IMR-90 (cell line): ENCODE measurements around the gene NDUFB10. TPM values are rescaled to one million over a fixed set of nuclear protein-coding genes. Genes with fewer than 3 reads are reported as not detected.

ENCODE experiments used
- ATAC-seq: fragments of 200-7000 bp; cut with Tn5 transposase; 2 replicates; pipeline ENCODE4 v1.9.1; 2020; ENCODE audit warnings: low read depth, mild to moderate bottlenecking, moderate library complexity
- BruUV-seq: library from RNA; stranded (reverse); fragments of 400-500 nt; replicated peaks from 2 replicates; lab custom pipeline; 2021; lab: Mats Ljungman, UMichigan
- CTCF ChIA-PET: fragments of 300-600 bp; formaldehyde crosslinking; extraction: SDS; loops from one replicate; lab custom pipeline; 2021; ENCODE audit warnings: antibody characterized with exemption; lab: Yijun Ruan, JAX
- POLR2A ChIA-PET: fragments of 300-600 bp; sonication (Branson Sonifier 250); formaldehyde crosslinking; loops from one replicate; lab custom pipeline; 2022; ENCODE audit warnings: antibody characterized with exemption; ENCODE audit not compliant: unreplicated experiment; lab: Charles Lee
- DNase-seq: peaks from one replicate; pipeline ENCODE4 v3.0.0; 2013
- H2AFZ ChIP-seq: replicated peaks from 2 replicates; pipeline ENCODE3; 2013; ENCODE audit warnings: low read length, mild to moderate bottlenecking; ENCODE audit not compliant: poor library complexity
- H2AK5ac ChIP-seq: 2 replicates; pipeline ENCODE4 v1.6.1; 2013; ENCODE audit warnings: low read depth, low read length, inconsistent platforms
- H2AK9ac ChIP-seq: replicated peaks from 2 replicates; pipeline ENCODE3; 2013; ENCODE audit warnings: mild to moderate bottlenecking, low read depth, low read length, moderate library complexity; ENCODE audit not compliant: poor library complexity
- H2BK120ac ChIP-seq: 2 replicates; pipeline ENCODE4 v1.6.1; 2013; ENCODE audit warnings: low read depth, low read length, inconsistent platforms
- H2BK15ac ChIP-seq: 3 replicates; pipeline ENCODE4 v1.6.1; 2013; ENCODE audit warnings: low read depth, low read length, inconsistent platforms
- H2BK20ac ChIP-seq: 2 replicates; pipeline ENCODE4 v1.6.1; 2013; ENCODE audit warnings: low read depth, mild to moderate bottlenecking, inconsistent platforms, low read length, moderate library complexity
- H2BK5ac ChIP-seq: 2 replicates; pipeline ENCODE4 v1.6.1; 2013; ENCODE audit warnings: mild to moderate bottlenecking, low read depth, low read length, inconsistent platforms; ENCODE audit not compliant: poor library complexity, severe bottlenecking
- H3K14ac ChIP-seq: replicated peaks from 2 replicates; pipeline ENCODE4 v1.6.1; 2013; ENCODE audit warnings: low read depth, low read length, inconsistent platforms
- H3K18ac ChIP-seq: 2 replicates; pipeline ENCODE4 v1.6.1; 2013; ENCODE audit warnings: low read depth, low read length, control low read depth
- H3K23ac ChIP-seq: 2 replicates; pipeline ENCODE4 v1.6.1; 2013; ENCODE audit warnings: low read depth, low read length, inconsistent platforms
- H3K27ac ChIP-seq: 2 replicates; pipeline ENCODE4 v1.5.1; 2013; ENCODE audit warnings: mild to moderate bottlenecking, control low read depth, low read length; ENCODE audit not compliant: insufficient read depth
- H3K27me3 ChIP-seq: 2 replicates; pipeline ENCODE4 v1.6.1; 2013; ENCODE audit warnings: low read length; ENCODE audit not compliant: control insufficient read depth, insufficient read depth
- H3K36me3 ChIP-seq: 2 replicates; pipeline ENCODE4 v1.6.1; 2013; ENCODE audit warnings: low read length, mixed read lengths; ENCODE audit not compliant: control insufficient read depth, insufficient read depth
- H3K4ac ChIP-seq: 2 replicates; pipeline ENCODE4 v1.6.1; 2013; ENCODE audit warnings: low read depth, low read length, inconsistent platforms
- H3K4me1 ChIP-seq: 2 replicates; pipeline ENCODE4 v1.6.1; 2013; ENCODE audit warnings: low read length, mixed read lengths; ENCODE audit not compliant: control insufficient read depth, insufficient read depth
- H3K4me2 ChIP-seq: 2 replicates; pipeline ENCODE4 v1.6.1; 2013; ENCODE audit warnings: low read depth, mild to moderate bottlenecking, control low read depth, low read length, moderate library complexity
- H3K4me3 ChIP-seq: 2 replicates; pipeline ENCODE4 v1.5.1; 2013; ENCODE audit warnings: low read depth, mild to moderate bottlenecking, control low read depth, low read length, moderate library complexity; ENCODE audit not compliant: insufficient read depth
- H3K56ac ChIP-seq: 2 replicates; pipeline ENCODE4 v1.6.1; 2013; ENCODE audit warnings: low read length, inconsistent platforms; ENCODE audit not compliant: insufficient read depth; ENCODE audit errors: extremely low read depth
- H3K79me1 ChIP-seq, 2 experiments: 2 replicates each; pipeline ENCODE4 v1.6.1; 2013; ENCODE audit warnings: low read length in 2 of 2, inconsistent platforms in 1 of 2, low read depth in 1 of 2
- H3K9ac ChIP-seq: 2 replicates; pipeline ENCODE4 v1.6.1; 2013; ENCODE audit warnings: low read depth, low read length, control low read depth
- H3K9me1 ChIP-seq: 2 replicates; pipeline ENCODE4 v1.6.1; 2013; ENCODE audit warnings: low read length, inconsistent platforms; ENCODE audit not compliant: insufficient read depth
- H3K9me3 ChIP-seq: 2 replicates; pipeline ENCODE4 v1.6.1; 2013; ENCODE audit warnings: low read length; ENCODE audit not compliant: control insufficient read depth, insufficient read depth
- H4K20me1 ChIP-seq: 2 replicates; pipeline ENCODE4 v1.6.1; 2013; ENCODE audit warnings: low read length, inconsistent platforms; ENCODE audit not compliant: insufficient read depth
- H4K5ac ChIP-seq: 2 replicates; pipeline ENCODE4 v1.6.1; 2013; ENCODE audit warnings: mild to moderate bottlenecking, low read depth, low read length, control low read depth
- H4K8ac ChIP-seq, 2 experiments: 2 replicates each; pipeline ENCODE4 v1.6.1; 2013; ENCODE audit warnings: low read depth in 2 of 2, low read length in 2 of 2, control low read depth in 1 of 2, inconsistent platforms in 1 of 2
- H4K91ac ChIP-seq: 2 replicates; pipeline ENCODE4 v1.6.1; 2013; ENCODE audit warnings: low read depth, low read length, inconsistent platforms; ENCODE audit not compliant: insufficient read depth
- BHLHE40 ChIP-seq: fragments of 150-350 bp; IDR thresholded peaks from 2 replicates; pipeline ENCODE4 v1.6.1; 2016; ENCODE audit warnings: mild to moderate bottlenecking, low read depth, low read length
- CEBPB ChIP-seq: IDR thresholded peaks from 2 replicates; pipeline ENCODE4 v1.6.1; 2012; ENCODE audit warnings: low read depth, low read length, improper control_type of control experiment
- CHD1 ChIP-seq: IDR thresholded peaks from 2 replicates; pipeline ENCODE4 v1.6.1; 2012; ENCODE audit warnings: low read depth, low read length, improper control_type of control experiment
- FOS ChIP-seq: fragments of 150-350 bp; IDR thresholded peaks from 2 replicates; pipeline ENCODE4 v1.6.1; 2016; ENCODE audit warnings: low read depth, low read length
- MAFK ChIP-seq: IDR thresholded peaks from 2 replicates; pipeline ENCODE4 v1.6.1; 2012; ENCODE audit warnings: low read depth, low read length, improper control_type of control experiment
- MAZ ChIP-seq: IDR thresholded peaks from 2 replicates; pipeline ENCODE4 v1.6.1; 2012; ENCODE audit warnings: low read depth, mild to moderate bottlenecking, low read length, improper control_type of control experiment, moderate library complexity, borderline replicate concordance
- MXI1 ChIP-seq: IDR thresholded peaks from 2 replicates; pipeline ENCODE4 v1.6.1; 2012; ENCODE audit warnings: low read depth, mild to moderate bottlenecking, low read length, moderate library complexity, borderline replicate concordance
- NFE2L2 ChIP-seq: fragments of 150-350 bp; IDR thresholded peaks from 2 replicates; pipeline ENCODE4 v1.6.1; 2016; ENCODE audit warnings: low read depth, mild to moderate bottlenecking, low read length
- POLR2A ChIP-seq: IDR thresholded peaks from 2 replicates; pipeline ENCODE4 v1.6.1; 2012; ENCODE audit warnings: mild to moderate bottlenecking, low read depth, low read length
- RAD21 ChIP-seq: IDR thresholded peaks from 2 replicates; pipeline ENCODE4 v1.6.1; 2012; ENCODE audit warnings: low read length, improper control_type of control experiment
- RCOR1 ChIP-seq: IDR thresholded peaks from 2 replicates; pipeline ENCODE4 v1.6.1; 2012; ENCODE audit warnings: mild to moderate bottlenecking, low read length, improper control_type of control experiment; ENCODE audit not compliant: insufficient replicate concordance
- RFX5 ChIP-seq: IDR thresholded peaks from 2 replicates; pipeline ENCODE4 v1.8.0; 2012; ENCODE audit warnings: low read depth, mild to moderate bottlenecking, low read length, moderate library complexity
- SMC3 ChIP-seq: fragments of 150-350 bp; IDR thresholded peaks from 2 replicates; pipeline ENCODE4 v1.6.1; 2016; ENCODE audit warnings: low read depth, mild to moderate bottlenecking, antibody characterized with exemption, low read length, moderate library complexity
- WGBS, 2 experiments: methylation state at CpG; one replicate each; pipeline versions ENCODE4 v1.1.5 to v1.1.7; 2013; ENCODE audit warnings: missing lambda C conversion rate in 2 of 2; ENCODE audit not compliant: insufficient read length in 1 of 2; ENCODE audit errors: extremely low coverage in 2 of 2; 5-methylcytosine and 5-hydroxymethylcytosine counted together
- dilution Hi-C: fragments of 300-500 bp; cut with HindIII; formaldehyde crosslinking; loops from one replicate; pipeline ENCODE4 v1.14.3; 2018; ENCODE audit warnings: low sequenced_read_pairs; ENCODE audit not compliant: unreplicated experiment
- in situ Hi-C: fragments of 300-500 bp; cut with MboI; formaldehyde crosslinking; loops from 3 replicates; pipeline ENCODE4 v1.14.3; 2019; ENCODE audit warnings: low sequenced_read_pairs, inconsistent platforms, mixed read lengths
- intact Hi-C: fragments of 100-400 bp; cut with micrococcal nuclease; formaldehyde crosslinking; loops from 2 replicates; pipeline ENCODE4 v1.10.0; 2022
- polyA plus RNA-seq, 3 experiments: library from polyadenylated mRNA; depleted of rRNA; stranded (reverse); fragments of >200 nt; gene quantifications; 2 replicates each; pipeline ENCODE4 v1.2.3, GENCODE V29; 2012; ENCODE audit warnings: low replicate concordance in 1 of 3
- total RNA-seq: library from RNA; depleted of rRNA; stranded (reverse); fragments of >200 nt; gene quantifications from 2 replicates; pipeline ENCODE4 v1.2.3, GENCODE V29; 2012
- TF ChIP-seq, protein P1 (sequence below): conservative IDR thresholded peaks from 2 replicates; pipeline ENCODE4 v1.5.1; 2012; ENCODE audit warnings: mild to moderate bottlenecking, low read depth, low read length, improper control_type of control experiment
- TF ChIP-seq, protein P2 (sequence below): fragments of 150-350 bp; IDR thresholded peaks from 2 replicates; pipeline ENCODE4 v1.6.1; 2016; ENCODE audit warnings: low read depth, mild to moderate bottlenecking, low read length, moderate library complexity, borderline replicate concordance
- TF ChIP-seq, protein P3 (sequence below): fragments of 150-350 bp; IDR thresholded peaks from 2 replicates; pipeline ENCODE4 v1.6.1; 2017; ENCODE audit warnings: mild to moderate bottlenecking, antibody characterized with exemption, low read length, low read depth

Gene NDUFB10
- total and polyA plus RNA-seq, 2 of the 4 experiments (the other 2 are of a cell fraction): 189 to 220 TPM

DNA sequence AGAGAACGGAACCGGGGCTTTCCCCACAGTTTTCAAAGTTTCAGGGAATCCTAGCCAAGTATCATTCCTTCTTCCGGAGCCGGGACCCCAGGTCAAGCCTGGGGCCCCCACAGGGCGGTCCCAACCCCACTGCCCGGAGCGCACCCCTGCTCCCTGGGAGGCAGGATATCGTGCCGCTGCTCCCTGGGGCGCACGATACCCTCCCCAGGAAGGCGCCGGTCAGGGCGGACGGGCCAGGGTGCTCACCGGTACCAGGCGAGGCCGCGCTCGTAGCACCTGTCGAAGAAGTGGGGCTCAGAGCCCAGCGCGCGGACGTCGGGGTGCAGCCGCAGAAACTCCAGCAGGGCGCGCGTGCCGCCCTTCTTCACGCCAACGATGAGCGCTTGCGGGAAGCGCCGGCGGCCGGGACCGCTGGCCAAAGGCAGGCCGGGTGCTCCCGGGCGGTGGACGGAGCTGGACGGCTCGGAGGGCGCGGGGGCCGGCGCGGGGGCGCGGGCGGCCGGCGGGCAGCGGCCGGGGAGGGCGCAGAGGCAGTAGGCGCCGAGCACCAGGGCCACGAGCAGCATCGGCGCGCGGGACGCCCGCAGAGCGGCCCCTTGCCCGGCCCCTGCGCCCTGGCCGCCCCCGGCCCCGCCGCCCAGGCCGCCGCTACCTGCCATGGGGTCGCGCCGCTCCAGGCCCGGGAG is 41.5 kb upstream of the NDUFB10 start:
- no peak overlapping the region for H3K27ac ChIP-seq
- no peak overlapping the region for H4K91ac ChIP-seq
- H2AK9ac ChIP-seq: no peak overlapping the region
- H4K8ac ChIP-seq: no peak overlapping the region
- H2BK20ac ChIP-seq: no peak overlapping the region
- no peak overlapping the region for H3K56ac ChIP-seq
- 2% methylated on average over 59 of the region's 81 CpGs; no CpG with 5 or more reads in 1 of the 2 experiments for WGBS, 2 experiments
- in situ Hi-C loops (no loop called here), dilution Hi-C loops (no loop called here), intact Hi-C loops (no loop called here)
- no peak overlapping the region for H3K18ac ChIP-seq
- H3K4me3 ChIP-seq: no peak overlapping the region
- H2BK5ac ChIP-seq: no peak overlapping the region
- DNase-seq (no peak), ATAC-seq (no peak)
- ChIA-PET POLR2A (no interaction called here), CTCF (no interaction called here)
- H4K20me1 ChIP-seq: no peaks in the 10 kb centered on the region
- no peaks in the 10 kb centered on the region for H3K4me1 ChIP-seq
- H3K9me1 ChIP-seq: no peaks in the 10 kb centered on the region; the same call in 1 of the 2 replicates
- no peak overlapping the region for H3K23ac ChIP-seq
- no peaks in the 10 kb centered on the region for H3K79me1 ChIP-seq
- no peak overlapping the region for H3K4ac ChIP-seq
- no peak overlapping the region for H2BK120ac ChIP-seq
- H3K27me3 ChIP-seq: peaks cover 87% of the 10 kb centered on the region
- H2AFZ ChIP-seq: no peak overlapping the region
- no peak overlapping the region for H2BK15ac ChIP-seq
- no peak overlapping the region for H3K9ac ChIP-seq
- H3K4me2 ChIP-seq: no peak overlapping the region
- no peak overlapping the region for H3K14ac ChIP-seq
- no peak overlapping the region for H4K5ac ChIP-seq
- BruUV-seq: no TSS peak
- H3K9me3 ChIP-seq: no peaks in the 10 kb centered on the region; the same call in 1 of the 2 replicates
- no peak overlapping the region for H2AK5ac ChIP-seq
- no peak for TF ChIP-seq RFX5
- TF ChIP-seq MAFK: no peak
- no peak for TF ChIP-seq RAD21
- TF ChIP-seq MXI1: no peak
- no peak for TF ChIP-seq RCOR1
- no peak for TF ChIP-seq CHD1
- no peak for TF ChIP-seq FOS
- no peak for TF ChIP-seq CEBPB
- TF ChIP-seq, protein P1, sequence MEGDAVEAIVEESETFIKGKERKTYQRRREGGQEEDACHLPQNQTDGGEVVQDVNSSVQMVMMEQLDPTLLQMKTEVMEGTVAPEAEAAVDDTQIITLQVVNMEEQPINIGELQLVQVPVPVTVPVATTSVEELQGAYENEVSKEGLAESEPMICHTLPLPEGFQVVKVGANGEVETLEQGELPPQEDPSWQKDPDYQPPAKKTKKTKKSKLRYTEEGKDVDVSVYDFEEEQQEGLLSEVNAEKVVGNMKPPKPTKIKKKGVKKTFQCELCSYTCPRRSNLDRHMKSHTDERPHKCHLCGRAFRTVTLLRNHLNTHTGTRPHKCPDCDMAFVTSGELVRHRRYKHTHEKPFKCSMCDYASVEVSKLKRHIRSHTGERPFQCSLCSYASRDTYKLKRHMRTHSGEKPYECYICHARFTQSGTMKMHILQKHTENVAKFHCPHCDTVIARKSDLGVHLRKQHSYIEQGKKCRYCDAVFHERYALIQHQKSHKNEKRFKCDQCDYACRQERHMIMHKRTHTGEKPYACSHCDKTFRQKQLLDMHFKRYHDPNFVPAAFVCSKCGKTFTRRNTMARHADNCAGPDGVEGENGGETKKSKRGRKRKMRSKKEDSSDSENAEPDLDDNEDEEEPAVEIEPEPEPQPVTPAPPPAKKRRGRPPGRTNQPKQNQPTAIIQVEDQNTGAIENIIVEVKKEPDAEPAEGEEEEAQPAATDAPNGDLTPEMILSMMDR: no peak
- no peak for TF ChIP-seq POLR2A
- no peak for TF ChIP-seq SMC3
- no peak for TF ChIP-seq MAZ
- TF ChIP-seq, protein P2, sequence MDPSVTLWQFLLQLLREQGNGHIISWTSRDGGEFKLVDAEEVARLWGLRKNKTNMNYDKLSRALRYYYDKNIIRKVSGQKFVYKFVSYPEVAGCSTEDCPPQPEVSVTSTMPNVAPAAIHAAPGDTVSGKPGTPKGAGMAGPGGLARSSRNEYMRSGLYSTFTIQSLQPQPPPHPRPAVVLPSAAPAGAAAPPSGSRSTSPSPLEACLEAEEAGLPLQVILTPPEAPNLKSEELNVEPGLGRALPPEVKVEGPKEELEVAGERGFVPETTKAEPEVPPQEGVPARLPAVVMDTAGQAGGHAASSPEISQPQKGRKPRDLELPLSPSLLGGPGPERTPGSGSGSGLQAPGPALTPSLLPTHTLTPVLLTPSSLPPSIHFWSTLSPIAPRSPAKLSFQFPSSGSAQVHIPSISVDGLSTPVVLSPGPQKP: no peak
- TF ChIP-seq, protein P3, sequence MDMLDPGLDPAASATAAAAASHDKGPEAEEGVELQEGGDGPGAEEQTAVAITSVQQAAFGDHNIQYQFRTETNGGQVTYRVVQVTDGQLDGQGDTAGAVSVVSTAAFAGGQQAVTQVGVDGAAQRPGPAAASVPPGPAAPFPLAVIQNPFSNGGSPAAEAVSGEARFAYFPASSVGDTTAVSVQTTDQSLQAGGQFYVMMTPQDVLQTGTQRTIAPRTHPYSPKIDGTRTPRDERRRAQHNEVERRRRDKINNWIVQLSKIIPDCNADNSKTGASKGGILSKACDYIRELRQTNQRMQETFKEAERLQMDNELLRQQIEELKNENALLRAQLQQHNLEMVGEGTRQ: no peak
- no peak for TF ChIP-seq BHLHE40
- TF ChIP-seq NFE2L2: no peak
- H3K36me3 ChIP-seq: no peaks in the 10 kb centered on the region
